ENCODE data around the gene AOPEP. TPM values are rescaled to one million over a fixed set of nuclear protein-coding genes. Genes with fewer than 3 reads are reported as not detected.

Gene AOPEP
- total RNA-seq, 1 donor from 2014 or later, result 16.6 TPM

- Mint-ChIP-seq H3K27me3 (ENCODE audit: insufficient read depth, low read depth) (peaks cover 2% of the 10 kb centered on the region), H3K36me3 (peaks cover 15% of the 10 kb centered on the region), H3K4me3 (no peak overlapping the region), H3K27ac (peak overlapping the region; percentile 67), H3K4me1 (peaks cover 46% of the 10 kb centered on the region), H3K9me3 (no peaks in the 10 kb centered on the region)
- Histone ChIP-seq H3K9me3 (ENCODE audit: low read depth) (no peaks in the 10 kb centered on the region), H3K27me3 (no peaks in the 10 kb centered on the region), H3K36me3 (no peaks in the 10 kb centered on the region), H3K4me1 (peaks cover 28% of the 10 kb centered on the region), H3K4me2 (peak overlapping the region; percentile 7), H3K27ac (no peak overlapping the region), H2AFZ (replicated peaks) (no peak overlapping the region), H3K9ac (no peak overlapping the region), H3K4me3 (no peak overlapping the region), H4K20me1 (ENCODE audit: low read depth) (no peaks in the 10 kb centered on the region), H3K79me2 (ENCODE audit: low read depth) (no peaks in the 10 kb centered on the region), H3F3A (ENCODE audit: low read depth) (peaks cover 5% of the 10 kb centered on the region)
- no peak for TF ChIP-seq EZH2 (IDR thresholded peaks at IDR 0.05)
- TF ChIP-seq EZH2phosphoT487 (IDR thresholded peaks at IDR 0.05), result no peak
- TF ChIP-seq, protein P1, sequence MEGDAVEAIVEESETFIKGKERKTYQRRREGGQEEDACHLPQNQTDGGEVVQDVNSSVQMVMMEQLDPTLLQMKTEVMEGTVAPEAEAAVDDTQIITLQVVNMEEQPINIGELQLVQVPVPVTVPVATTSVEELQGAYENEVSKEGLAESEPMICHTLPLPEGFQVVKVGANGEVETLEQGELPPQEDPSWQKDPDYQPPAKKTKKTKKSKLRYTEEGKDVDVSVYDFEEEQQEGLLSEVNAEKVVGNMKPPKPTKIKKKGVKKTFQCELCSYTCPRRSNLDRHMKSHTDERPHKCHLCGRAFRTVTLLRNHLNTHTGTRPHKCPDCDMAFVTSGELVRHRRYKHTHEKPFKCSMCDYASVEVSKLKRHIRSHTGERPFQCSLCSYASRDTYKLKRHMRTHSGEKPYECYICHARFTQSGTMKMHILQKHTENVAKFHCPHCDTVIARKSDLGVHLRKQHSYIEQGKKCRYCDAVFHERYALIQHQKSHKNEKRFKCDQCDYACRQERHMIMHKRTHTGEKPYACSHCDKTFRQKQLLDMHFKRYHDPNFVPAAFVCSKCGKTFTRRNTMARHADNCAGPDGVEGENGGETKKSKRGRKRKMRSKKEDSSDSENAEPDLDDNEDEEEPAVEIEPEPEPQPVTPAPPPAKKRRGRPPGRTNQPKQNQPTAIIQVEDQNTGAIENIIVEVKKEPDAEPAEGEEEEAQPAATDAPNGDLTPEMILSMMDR (IDR thresholded peaks at IDR 0.05), result no peak
- DNase-seq (ENCODE audit: low spot score), result no peak
Measured at GRCh38 chr9:94928691-94929368, 202.3 kb downstream of the AOPEP start.

- H3K4me1 ChIP-seq, result peaks cover 22% of the 10 kb centered on the region
- no peaks in the 10 kb centered on the region for H4K20me1 ChIP-seq (ENCODE audit: low read depth)
- no peaks in the 10 kb centered on the region for H3K9me3 ChIP-seq (ENCODE audit: low read depth)
- H3K4me2 ChIP-seq, result no peak overlapping the region
- H3K9ac ChIP-seq, result no peak overlapping the region
- H3K4me3 ChIP-seq, result no peak overlapping the region
- no peaks in the 10 kb centered on the region for H3K27me3 ChIP-seq
- Mint-ChIP-seq H3K4me3 (no peak overlapping the region), H3K36me3 (peaks cover 16% of the 10 kb centered on the region), H3K27ac (no peak overlapping the region), H3K9me3 (no peaks in the 10 kb centered on the region), H3K4me1 (peaks cover 42% of the 10 kb centered on the region), H3K27me3 (ENCODE audit: insufficient read depth, low read depth) (peaks cover 2% of the 10 kb centered on the region)
- peaks cover 5% of the 10 kb centered on the region for H3F3A ChIP-seq (ENCODE audit: low read depth)
- H3K36me3 ChIP-seq, result no peaks in the 10 kb centered on the region
- TF ChIP-seq EZH2phosphoT487 (IDR thresholded peaks at IDR 0.05) (no peak), EZH2 (IDR thresholded peaks at IDR 0.05) (no peak)
- TF ChIP-seq, protein P1 (IDR thresholded peaks at IDR 0.05), result no peak
- H3K27ac ChIP-seq, result no peak overlapping the region
- no peak for DNase-seq (ENCODE audit: low spot score)
- H3K79me2 ChIP-seq (ENCODE audit: low read depth), result no peaks in the 10 kb centered on the region
- no peak overlapping the region for H2AFZ ChIP-seq (replicated peaks)
Measured at GRCh38 chr9:94929369-94929756, 202.9 kb downstream of the AOPEP start.

GRCh38 chr9:94931036-94931633 is 204.6 kb downstream of the AOPEP start:
- no peaks in the 10 kb centered on the region for H3K36me3 ChIP-seq
- no peaks in the 10 kb centered on the region for H4K20me1 ChIP-seq (ENCODE audit: low read depth)
- Mint-ChIP-seq H3K36me3 (peaks cover 17% of the 10 kb centered on the region), H3K27me3 (ENCODE audit: insufficient read depth, low read depth) (peaks cover 3% of the 10 kb centered on the region), H3K27ac (no peak overlapping the region), H3K9me3 (no peaks in the 10 kb centered on the region), H3K4me3 (no peak overlapping the region), H3K4me1 (peaks cover 46% of the 10 kb centered on the region)
- H3K79me2 ChIP-seq (ENCODE audit: low read depth), result no peaks in the 10 kb centered on the region
- no peak overlapping the region for H3K4me2 ChIP-seq
- DNase-seq (ENCODE audit: low spot score), result no peak
- no peak overlapping the region for H3K27ac ChIP-seq
- peaks cover 26% of the 10 kb centered on the region for H3K4me1 ChIP-seq
- peaks cover 5% of the 10 kb centered on the region for H3F3A ChIP-seq (ENCODE audit: low read depth)
- no peak overlapping the region for H2AFZ ChIP-seq (replicated peaks)
- TF ChIP-seq EZH2 (IDR thresholded peaks at IDR 0.05) (no peak), EZH2phosphoT487 (IDR thresholded peaks at IDR 0.05) (no peak)
- TF ChIP-seq, protein P1 (IDR thresholded peaks at IDR 0.05), result no peak
- H3K9ac ChIP-seq, result no peak overlapping the region
- H3K9me3 ChIP-seq (ENCODE audit: low read depth), result no peaks in the 10 kb centered on the region
- H3K27me3 ChIP-seq, result no peaks in the 10 kb centered on the region
- no peak overlapping the region for H3K4me3 ChIP-seq
